RPMI7951 (cell line): ENCODE results near the gene SOX12. TPM values are rescaled to one million over a fixed set of nuclear protein-coding genes. Genes with fewer than 3 reads are reported as not detected.

Experiments
- DNase-seq: peaks from one replicate; pipeline ENCODE4 v3.0.0-alpha.2; 2012; ENCODE audit warnings: low read depth
- total RNA-seq: library from RNA; depleted of rRNA; stranded (reverse); fragments of >200 nt; shearing (Covaris generic); gene quantifications from 2 replicates; pipeline ENCODE4 v1.2.3, GENCODE V29; 2014

Gene SOX12
- total RNA-seq, 1 experiment from 2014 or later, result 3.1 TPM

GRCh38 chr20:301886-302848, 23.2 kb upstream of the SOX12 start:
- no peak for DNase-seq

GRCh38 chr20:305745-306144, 19.6 kb upstream of the SOX12 start:
- no peak for DNase-seq

- DNase-seq, result peak; percentile 49
These were observed 16.8 kb upstream of the SOX12 start for GRCh38 chr20:308427-309038.

- DNase-seq, result peak; percentile 66
These were observed 16.0 kb upstream of the SOX12 start for GRCh38 chr20:309306-309840.

- DNase-seq, result peak; percentile 100
These were observed 15.3 kb upstream of the SOX12 start for GRCh38 chr20:309841-310644.

- no peak for DNase-seq
These were observed 14.7 kb upstream of the SOX12 start for GRCh38 chr20:310645-311044.

- DNase-seq, result no peak
These were observed 13.7 kb upstream of the SOX12 start for GRCh38 chr20:311609-312008.

GRCh38 chr20:312067-312466, 13.3 kb upstream of the SOX12 start:
- DNase-seq, result no peak

GRCh38 chr20:312866-313265, 12.5 kb upstream of the SOX12 start:
- DNase-seq, result no peak

- DNase-seq, result no peak
These were observed 11.9 kb upstream of the SOX12 start for GRCh38 chr20:313402-313801.

GRCh38 chr20:313948-314347, 11.4 kb upstream of the SOX12 start:
- DNase-seq, result peak; percentile 41

GRCh38 chr20:316316-317068, 8.9 kb upstream of the SOX12 start:
- DNase-seq, result no peak

GRCh38 chr20:324177-325044, 941 bp upstream of the SOX12 start:
- DNase-seq, result peak; percentile 96

- peak; percentile 70 for DNase-seq
These were observed 715 bp downstream of the SOX12 start for GRCh38 chr20:325889-326644.

GRCh38 chr20:326645-327185, 1.4 kb downstream of the SOX12 start:
- DNase-seq, result peak; percentile 49

- DNase-seq, result peak; percentile 92
These were observed 2.1 kb downstream of the SOX12 start for GRCh38 chr20:327186-328026.

GRCh38 chr20:328027-328974, 2.9 kb downstream of the SOX12 start:
- no peak for DNase-seq
